Measurements from ENCODE around the gene NRIP1. TPM values are rescaled to one million over a fixed set of nuclear protein-coding genes. Genes with fewer than 3 reads are reported as not detected.

The NRIP1 gene
- total RNA-seq, 4 donors from 2014 or later, result 21.5 to 30.7 (median 28.2) TPM

DNA sequence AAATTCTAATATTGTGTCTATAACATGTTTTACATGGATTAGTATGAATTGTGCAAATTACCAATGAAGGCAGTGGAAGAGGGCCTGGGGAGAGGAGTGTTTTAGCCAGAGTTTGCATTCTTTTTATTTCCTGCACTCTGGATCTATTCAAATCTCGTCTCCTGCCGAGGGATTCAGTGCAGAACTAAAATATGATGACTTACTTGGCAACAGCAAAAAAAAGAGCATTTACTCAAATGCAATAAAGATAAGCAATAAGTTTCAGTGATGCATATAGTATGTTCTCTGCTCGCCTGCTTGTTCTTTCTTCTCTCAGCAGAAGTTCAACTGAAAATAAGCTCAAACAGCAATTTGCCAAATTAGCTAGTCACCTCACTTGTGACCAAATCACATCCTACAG is 33.4 kb upstream of the NRIP1 start:
- no peaks in the 10 kb centered on the region for H3K36me3 ChIP-seq
- 40 to 45% methylated on average over 3 of the region's 3 CpGs for WGBS, 2 donors (ENCODE audit: low coverage in 1 of 2)
- no peak for ATAC-seq

DNA sequence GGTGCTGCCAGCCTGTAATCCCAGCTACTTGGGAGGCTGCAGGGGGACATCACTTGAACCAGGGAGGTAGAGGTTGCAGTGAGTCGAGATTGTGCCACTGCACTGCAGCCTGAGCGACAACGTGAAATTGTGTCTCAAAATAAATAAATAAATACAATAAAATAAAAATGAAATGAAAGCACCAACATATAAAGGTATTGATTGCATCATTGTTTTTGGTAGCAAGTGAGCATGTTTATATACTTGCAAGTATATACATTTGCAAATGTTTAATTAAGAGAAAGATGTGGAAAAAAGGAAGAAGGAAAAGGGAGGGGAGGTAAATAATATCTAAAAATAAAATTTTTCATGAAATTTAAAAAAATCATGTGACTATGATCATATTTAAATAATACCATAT is 32.8 kb upstream of the NRIP1 start:
- ATAC-seq, result no peak
- TF ChIP-seq POLR2AphosphoS5 (IDR thresholded peaks at IDR 0.05) (no peak), POLR2A (IDR thresholded peaks at IDR 0.05) (no peak), EP300 (IDR thresholded peaks at IDR 0.05) (no peak)
- TF ChIP-seq, protein P1, sequence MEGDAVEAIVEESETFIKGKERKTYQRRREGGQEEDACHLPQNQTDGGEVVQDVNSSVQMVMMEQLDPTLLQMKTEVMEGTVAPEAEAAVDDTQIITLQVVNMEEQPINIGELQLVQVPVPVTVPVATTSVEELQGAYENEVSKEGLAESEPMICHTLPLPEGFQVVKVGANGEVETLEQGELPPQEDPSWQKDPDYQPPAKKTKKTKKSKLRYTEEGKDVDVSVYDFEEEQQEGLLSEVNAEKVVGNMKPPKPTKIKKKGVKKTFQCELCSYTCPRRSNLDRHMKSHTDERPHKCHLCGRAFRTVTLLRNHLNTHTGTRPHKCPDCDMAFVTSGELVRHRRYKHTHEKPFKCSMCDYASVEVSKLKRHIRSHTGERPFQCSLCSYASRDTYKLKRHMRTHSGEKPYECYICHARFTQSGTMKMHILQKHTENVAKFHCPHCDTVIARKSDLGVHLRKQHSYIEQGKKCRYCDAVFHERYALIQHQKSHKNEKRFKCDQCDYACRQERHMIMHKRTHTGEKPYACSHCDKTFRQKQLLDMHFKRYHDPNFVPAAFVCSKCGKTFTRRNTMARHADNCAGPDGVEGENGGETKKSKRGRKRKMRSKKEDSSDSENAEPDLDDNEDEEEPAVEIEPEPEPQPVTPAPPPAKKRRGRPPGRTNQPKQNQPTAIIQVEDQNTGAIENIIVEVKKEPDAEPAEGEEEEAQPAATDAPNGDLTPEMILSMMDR (IDR thresholded peaks at IDR 0.05), result no peak
- Histone ChIP-seq H3K4me1 (no peaks in the 10 kb centered on the region), H3K4me3 (no peak overlapping the region), H3K9me3 (no peaks in the 10 kb centered on the region), H3K36me3 (no peaks in the 10 kb centered on the region), H3K27ac (no peak overlapping the region), H3K27me3 (no peaks in the 10 kb centered on the region)
- WGBS, 2 donors (ENCODE audit: low coverage in 1 of 2), result 89 to 92% methylated on average over 1 to 3 of the region's 3 CpGs

More for the DNA sequence above, 33.4 kb upstream of the NRIP1 start:
- H3K9me3 ChIP-seq, result no peaks in the 10 kb centered on the region
- H3K27ac ChIP-seq, result no peak overlapping the region
- H3K4me3 ChIP-seq, result no peak overlapping the region
- TF ChIP-seq POLR2AphosphoS5 (IDR thresholded peaks at IDR 0.05), result no peak
- no peaks in the 10 kb centered on the region for H3K4me1 ChIP-seq
- no peaks in the 10 kb centered on the region for H3K27me3 ChIP-seq

DNA sequence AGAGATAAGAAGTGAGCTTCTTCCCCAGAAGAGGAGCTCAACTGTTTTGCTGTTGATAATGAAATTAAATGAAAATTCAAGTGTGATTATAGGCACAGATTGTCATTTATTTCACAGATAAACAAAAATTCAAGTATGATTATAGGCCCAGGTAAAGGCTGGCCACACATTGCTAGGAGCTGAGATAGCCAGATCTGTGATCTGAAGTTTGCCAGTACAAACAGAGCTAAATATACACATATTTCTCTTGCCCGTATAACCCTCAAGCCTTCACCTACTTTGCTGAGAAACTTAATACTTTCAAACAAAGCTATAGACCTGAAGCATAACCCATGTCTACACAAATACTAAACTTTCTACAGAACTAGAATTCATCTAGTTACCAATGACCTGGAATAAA is 31.3 kb upstream of the NRIP1 start:
- no peaks in the 10 kb centered on the region for H3K9me3 ChIP-seq
- TF ChIP-seq POLR2AphosphoS5 (IDR thresholded peaks at IDR 0.05), result no peak
- no peak for TF ChIP-seq EP300 (IDR thresholded peaks at IDR 0.05)
- TF ChIP-seq POLR2A (IDR thresholded peaks at IDR 0.05), result no peak
- TF ChIP-seq, protein P1 (IDR thresholded peaks at IDR 0.05), result no peak
- no peak overlapping the region for H3K27ac ChIP-seq
- 89 to 100% methylated on average over 1 of the region's 1 CpG for WGBS, 2 donors (ENCODE audit: low coverage in 1 of 2)
- H3K4me1 ChIP-seq, result no peaks in the 10 kb centered on the region
- no peaks in the 10 kb centered on the region for H3K36me3 ChIP-seq
- H3K27me3 ChIP-seq, result no peaks in the 10 kb centered on the region
- H3K4me3 ChIP-seq, result no peak overlapping the region
- ATAC-seq, result no peak

DNA sequence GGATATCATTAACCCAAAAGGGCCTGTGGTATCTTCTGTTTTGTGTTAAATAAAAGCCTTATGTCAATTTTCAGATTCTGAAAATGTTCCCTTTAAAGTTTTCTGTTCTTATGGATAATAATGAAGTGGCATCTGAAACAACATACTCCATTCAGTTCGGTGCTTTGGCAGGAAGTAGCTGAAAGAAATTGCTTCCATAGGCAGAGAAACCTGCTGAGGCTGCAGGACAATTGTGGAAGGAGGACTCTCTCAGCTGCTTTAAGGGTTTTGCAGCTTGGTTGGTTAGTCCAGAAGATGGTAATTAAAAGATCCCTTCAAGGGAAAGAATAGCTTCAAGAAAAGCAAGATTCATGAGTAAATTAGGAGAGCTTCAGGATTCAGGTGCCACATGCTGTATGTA is 30.5 kb upstream of the NRIP1 start:
- ATAC-seq, result no peak

GRCh38 chr21:15094706-15095105 is 29.9 kb upstream of the NRIP1 start:
- no peak for ATAC-seq
- no peak overlapping the region for H3K27ac ChIP-seq
- 64 to 68% methylated on average over 4 of the region's 4 CpGs for WGBS, 2 donors (ENCODE audit: low coverage in 1 of 2)
- H3K27me3 ChIP-seq, result no peaks in the 10 kb centered on the region
- no peaks in the 10 kb centered on the region for H3K4me1 ChIP-seq
- TF ChIP-seq, protein P1 (IDR thresholded peaks at IDR 0.05), result no peak
- TF ChIP-seq EP300 (IDR thresholded peaks at IDR 0.05), result no peak
- no peak for TF ChIP-seq POLR2AphosphoS5 (IDR thresholded peaks at IDR 0.05)
- no peak for TF ChIP-seq POLR2A (IDR thresholded peaks at IDR 0.05)
- H3K4me3 ChIP-seq, result no peak overlapping the region
- no peaks in the 10 kb centered on the region for H3K36me3 ChIP-seq
- no peaks in the 10 kb centered on the region for H3K9me3 ChIP-seq

More for the DNA sequence above, 30.5 kb upstream of the NRIP1 start:
- Histone ChIP-seq H3K4me3 (no peak overlapping the region), H3K36me3 (no peaks in the 10 kb centered on the region), H3K27me3 (no peaks in the 10 kb centered on the region), H3K4me1 (no peaks in the 10 kb centered on the region), H3K27ac (no peak overlapping the region), H3K9me3 (no peaks in the 10 kb centered on the region)
- WGBS, 2 donors (ENCODE audit: low coverage in 1 of 2), result 17% methylated on average over 1 of the region's 1 CpG
- TF ChIP-seq POLR2AphosphoS5 (IDR thresholded peaks at IDR 0.05), result no peak
- TF ChIP-seq, protein P1 (IDR thresholded peaks at IDR 0.05), result no peak
- no peak for TF ChIP-seq EP300 (IDR thresholded peaks at IDR 0.05)
- no peak for TF ChIP-seq POLR2A (IDR thresholded peaks at IDR 0.05)

All from gastroesophageal sphincter (tissue), 4 donors.